ENCODE data around the gene PDE6A.

PDE6A gene

GRCh38 chr5:149961186-149961685 lies 16.6 kb upstream of the PDE6A start:
- TF ChIP-seq CTCF (conservative IDR thresholded peaks at IDR 0.05; ENCODE audit: low read depth, low read length): no peak
- no peak for DNase-seq (ENCODE audit: low read depth)
- H3K4me3 ChIP-seq (ENCODE audit: low read depth, low read length): peak overlapping the region; percentile 83

- H3K4me3 ChIP-seq (ENCODE audit: low read depth, low read length): peak within 1 kb of the TSS; percentile 83
- DNase-seq (ENCODE audit: low read depth): peak; percentile 99
- no peak for TF ChIP-seq CTCF (conservative IDR thresholded peaks at IDR 0.05; ENCODE audit: low read depth, low read length)
Observed at GRCh38 chr5:149960272-149961185, 15.9 kb upstream of the PDE6A start, which contains the start of gene SLC26A2. Gene SLC26A2 (plus strand): TSS chr5:149960758. CDS start chr5:149977653, 16,895 bp downstream.

- peak overlapping the region; percentile 83 for H3K4me3 ChIP-seq (ENCODE audit: low read depth, low read length)
- DNase-seq (ENCODE audit: low read depth): peak; percentile 82
- TF ChIP-seq CTCF (conservative IDR thresholded peaks at IDR 0.05; ENCODE audit: low read depth, low read length): peak; percentile 69
Observed at GRCh38 chr5:149959406-149960236, 15.0 kb upstream of the PDE6A start.

- no peak for DNase-seq (ENCODE audit: low read depth)
- TF ChIP-seq CTCF (conservative IDR thresholded peaks at IDR 0.05; ENCODE audit: low read depth, low read length): no peak
- no peak overlapping the region for H3K4me3 ChIP-seq (ENCODE audit: low read depth, low read length)
Observed at GRCh38 chr5:149957855-149958254, 13.3 kb upstream of the PDE6A start.

GRCh38 chr5:149956685-149957084 lies 12.1 kb upstream of the PDE6A start:
- no peak for TF ChIP-seq CTCF (conservative IDR thresholded peaks at IDR 0.05; ENCODE audit: low read depth, low read length)
- no peak for DNase-seq (ENCODE audit: low read depth)
- H3K4me3 ChIP-seq (ENCODE audit: low read depth, low read length): no peak overlapping the region

- TF ChIP-seq CTCF (conservative IDR thresholded peaks at IDR 0.05; ENCODE audit: low read depth, low read length): no peak
- no peak overlapping the region for H3K4me3 ChIP-seq (ENCODE audit: low read depth, low read length)
Observed at GRCh38 chr5:149954798-149955197, 10.2 kb upstream of the PDE6A start.

More at GRCh38 chr5:149954798-149955197, 10.2 kb upstream of the PDE6A start:
- DNase-seq (ENCODE audit: low read depth): no peak
